GM18502 (cell line): ENCODE results near the gene HCN3.
"Not testable (repeated sequence)": the region's sequence is repeated elsewhere in the genome, so short reads cannot be mapped to it uniquely, and the experiment has no call there.

ENCODE experiments used
- ATAC-seq: cut with Tn5 transposase; IDR thresholded peaks from one replicate; pipeline ENCODE4 v1.9.1; 2021; ENCODE audit warnings: mild to moderate bottlenecking; ENCODE audit not compliant: unreplicated experiment, poor library complexity

HCN3 gene

GRCh38 chr1:155279268-155279667 is 2.0 kb downstream of the HCN3 start:
- no peak for ATAC-seq

GRCh38 chr1:155282488-155283091 is 5.3 kb downstream of the HCN3 start:
- no peak for ATAC-seq

DNA sequence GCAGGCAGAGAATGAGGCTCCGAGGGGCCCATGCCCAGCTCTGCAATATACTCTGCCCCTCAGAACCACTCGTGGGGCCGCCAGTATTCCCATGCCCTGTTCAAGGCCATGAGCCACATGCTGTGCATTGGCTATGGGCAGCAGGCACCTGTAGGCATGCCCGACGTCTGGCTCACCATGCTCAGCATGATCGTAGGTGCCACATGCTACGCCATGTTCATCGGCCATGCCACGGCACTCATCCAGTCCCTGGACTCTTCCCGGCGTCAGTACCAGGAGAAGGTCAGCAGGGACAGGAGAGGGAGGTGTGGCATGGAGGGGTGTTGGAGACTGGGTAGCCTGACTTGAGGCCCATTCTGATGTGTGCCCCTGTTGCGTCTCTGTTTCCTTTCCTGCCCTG is 7.2 kb downstream of the HCN3 start:
- no peak for ATAC-seq

- no peak for ATAC-seq
These were observed 7.8 kb downstream of the HCN3 start for GRCh38 chr1:155285063-155285462.

- no peak for ATAC-seq
These were observed 8.4 kb downstream of the HCN3 start for GRCh38 chr1:155285631-155286044.

DNA sequence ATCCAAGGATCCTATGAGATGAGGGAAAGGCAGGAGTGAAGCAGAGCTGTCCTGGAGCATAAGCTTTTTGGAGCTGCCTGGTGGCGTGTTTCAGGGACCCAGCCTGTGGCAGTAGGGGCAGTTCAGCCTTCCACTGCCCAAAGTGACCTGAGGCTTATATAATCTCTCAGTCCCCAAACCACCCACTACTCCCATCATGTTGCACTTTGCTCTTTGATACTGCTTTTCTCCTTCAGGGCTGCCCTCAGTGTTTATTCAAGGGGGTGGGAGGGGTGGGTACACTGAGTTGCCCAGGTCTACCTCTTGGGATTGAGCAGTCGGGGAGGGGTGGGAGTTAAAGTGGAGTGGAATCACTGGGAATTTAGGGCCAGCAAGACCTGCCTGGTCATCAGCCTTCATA is 9.3 kb downstream of the HCN3 start:
- no peak for ATAC-seq

DNA sequence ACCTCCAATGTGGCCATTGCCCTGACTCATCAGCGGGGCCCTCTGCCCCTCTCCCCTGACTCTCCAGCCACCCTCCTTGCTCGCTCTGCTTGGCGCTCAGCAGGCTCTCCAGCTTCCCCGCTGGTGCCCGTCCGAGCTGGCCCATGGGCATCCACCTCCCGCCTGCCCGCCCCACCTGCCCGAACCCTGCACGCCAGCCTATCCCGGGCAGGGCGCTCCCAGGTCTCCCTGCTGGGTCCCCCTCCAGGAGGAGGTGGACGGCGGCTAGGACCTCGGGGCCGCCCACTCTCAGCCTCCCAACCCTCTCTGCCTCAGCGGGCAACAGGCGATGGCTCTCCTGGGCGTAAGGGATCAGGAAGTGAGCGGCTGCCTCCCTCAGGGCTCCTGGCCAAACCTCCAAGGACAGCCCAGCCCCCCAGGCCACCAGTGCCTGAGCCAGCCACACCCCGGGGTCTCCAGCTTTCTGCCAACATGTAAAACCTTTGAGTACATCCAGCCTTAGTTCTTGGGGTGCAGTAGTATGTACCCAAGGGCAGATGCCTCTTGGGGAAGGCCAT is 10.8 kb downstream of the HCN3 start:
- ATAC-seq, result no peak

DNA sequence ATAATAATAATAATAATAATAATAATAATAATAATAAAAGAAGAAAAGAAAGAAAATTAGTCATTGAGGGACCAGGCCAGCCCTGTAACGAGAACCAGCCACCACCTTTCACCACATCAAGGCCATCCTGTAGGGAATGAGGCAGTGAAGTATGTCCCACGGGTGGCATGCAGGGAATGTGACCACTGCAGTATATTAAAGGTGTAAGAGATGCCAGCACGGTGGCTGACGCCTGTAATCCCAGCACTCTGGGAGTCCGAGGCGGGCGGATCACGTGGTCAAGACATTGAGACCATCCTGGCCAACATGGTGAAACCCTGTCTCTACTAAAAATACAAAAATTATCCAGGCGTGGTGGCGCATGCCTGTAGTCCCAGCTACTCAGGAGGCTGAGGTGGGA is 13.7 kb downstream of the HCN3 start:
- ATAC-seq, result not testable (repeated sequence)

GRCh38 chr1:155293086-155293749 is 16.0 kb downstream of the HCN3 start:
- no peak for ATAC-seq

GRCh38 chr1:155294520-155295182 is 17.4 kb downstream of the HCN3 start:
- ATAC-seq, result no peak

DNA sequence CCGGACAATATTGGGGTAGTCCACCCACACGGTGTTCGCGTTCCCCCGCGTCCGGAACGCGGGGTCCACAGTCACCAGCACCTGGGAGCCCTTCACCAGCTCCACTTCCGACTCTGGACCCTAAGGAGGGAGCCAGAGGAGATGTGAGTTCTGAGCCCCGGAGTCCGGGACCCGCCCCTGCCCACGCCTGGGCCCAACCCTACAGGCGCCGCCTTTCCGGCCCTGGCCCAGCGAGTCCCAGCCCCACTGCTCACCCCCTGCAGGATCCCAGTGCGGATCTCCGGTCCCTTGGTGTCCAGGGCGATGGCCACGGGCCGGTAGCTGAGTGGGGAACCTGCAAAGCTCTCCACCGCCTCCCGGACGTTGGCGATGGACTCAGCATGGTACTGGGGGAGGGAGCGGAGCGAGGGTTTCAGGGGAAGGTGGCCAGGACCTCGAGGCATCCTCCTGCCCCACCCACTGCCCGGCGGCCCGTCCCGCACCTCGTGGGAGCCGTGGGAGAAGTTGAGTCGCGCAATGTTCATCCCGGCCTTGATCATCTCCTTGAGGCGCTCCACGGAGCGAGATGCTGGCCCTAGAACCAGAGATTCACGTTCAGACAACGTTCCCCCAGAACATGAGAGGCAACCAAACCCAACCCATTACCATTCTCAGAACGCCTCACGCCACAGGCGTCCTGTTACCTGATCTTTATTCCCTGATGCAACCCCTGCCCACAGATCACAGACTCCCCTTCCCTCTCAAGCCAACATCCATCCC is 18.1 kb downstream of the HCN3 start:
- ATAC-seq, result no peak

DNA sequence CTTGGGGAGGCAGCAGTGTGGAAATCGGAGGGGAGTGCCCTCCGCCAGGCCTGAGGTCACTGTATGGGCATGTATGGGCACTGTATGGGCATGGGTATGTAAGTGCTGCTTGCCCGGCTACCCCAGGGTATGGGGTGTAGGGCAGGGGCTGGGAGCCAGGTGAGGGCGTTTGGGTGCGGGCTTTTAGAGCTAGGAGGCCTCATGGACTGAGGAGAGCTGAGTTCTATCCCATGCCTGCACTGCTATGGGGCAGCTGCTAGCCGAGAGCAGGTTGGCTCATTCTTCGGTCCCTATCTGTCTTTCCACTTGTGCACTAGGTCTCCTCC is 18.6 kb downstream of the HCN3 start:
- ATAC-seq, result no peak

DNA sequence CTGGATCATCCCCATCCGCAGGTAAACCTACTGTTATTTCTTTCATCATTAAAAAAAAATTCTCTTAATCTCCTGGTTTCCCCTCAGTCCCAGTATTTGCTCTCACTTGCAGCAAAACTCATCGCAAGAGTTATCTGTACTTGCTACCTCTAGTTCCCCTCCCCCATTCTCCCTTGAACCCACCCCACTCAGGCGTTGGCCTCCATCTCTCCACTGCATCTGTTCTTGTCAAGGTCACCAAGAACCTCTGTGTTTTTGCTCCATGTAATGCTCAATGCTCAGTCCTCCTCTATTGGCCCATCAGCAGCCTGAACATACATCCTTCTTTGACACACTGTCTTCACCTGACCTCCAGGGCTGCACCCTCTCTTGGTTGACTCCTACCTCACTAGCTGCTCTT is 19.4 kb downstream of the HCN3 start:
- ATAC-seq, result no peak

DNA sequence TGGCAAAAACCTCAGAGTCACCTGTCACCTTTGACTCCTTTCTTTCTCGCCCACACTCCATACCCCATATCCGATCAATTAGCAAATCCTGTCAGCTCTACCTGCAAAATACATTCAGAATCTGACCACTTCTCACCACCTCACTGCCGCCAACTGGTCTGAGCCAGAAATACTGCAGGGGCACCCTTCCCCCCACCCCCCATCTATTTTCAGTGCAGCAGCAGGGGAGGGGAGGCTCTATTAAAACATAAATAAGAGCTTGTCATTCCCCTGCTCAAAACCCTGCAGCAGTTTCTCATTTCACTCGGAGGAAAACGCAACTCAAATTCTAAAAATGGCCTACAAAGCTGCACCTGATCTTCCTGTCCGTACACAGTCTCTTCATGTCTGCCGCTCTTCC is 20.1 kb downstream of the HCN3 start:
- no peak for ATAC-seq

GRCh38 chr1:155300024-155300423 is 22.8 kb downstream of the HCN3 start:
- ATAC-seq, result no peak

- no peak for ATAC-seq
These were observed 23.5 kb downstream of the HCN3 start for GRCh38 chr1:155300553-155301329.

DNA sequence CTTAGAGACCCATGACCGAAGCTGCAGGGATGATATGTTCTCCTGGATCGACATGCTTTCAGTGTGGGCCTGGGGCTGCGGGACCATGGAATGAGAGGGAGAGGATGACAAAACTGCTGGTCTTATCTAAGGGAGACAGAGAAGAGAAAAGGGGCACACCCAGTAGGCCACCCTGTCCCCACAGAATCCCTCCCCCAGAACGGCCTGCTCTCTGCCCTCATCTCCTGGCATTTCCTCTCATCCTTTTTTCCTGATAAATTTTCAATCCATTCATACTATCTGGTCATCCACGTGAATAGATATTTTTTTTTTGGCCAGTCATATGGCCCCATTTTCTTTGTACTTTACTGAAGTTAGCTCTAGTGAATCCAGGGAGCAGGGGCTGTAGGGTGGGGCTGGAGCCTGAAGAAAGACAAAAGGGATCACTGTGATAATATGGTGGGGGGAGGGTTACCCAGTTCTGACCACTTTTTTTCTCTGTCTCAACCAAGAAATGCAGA is 24.1 kb downstream of the HCN3 start, which contains the start of gene PKLR:
Gene PKLR (minus strand): TSS at position 97 of the 500 bp plus-strand sequence. CDS start 43 bp downstream, at position 54.
- no peak for ATAC-seq

DNA sequence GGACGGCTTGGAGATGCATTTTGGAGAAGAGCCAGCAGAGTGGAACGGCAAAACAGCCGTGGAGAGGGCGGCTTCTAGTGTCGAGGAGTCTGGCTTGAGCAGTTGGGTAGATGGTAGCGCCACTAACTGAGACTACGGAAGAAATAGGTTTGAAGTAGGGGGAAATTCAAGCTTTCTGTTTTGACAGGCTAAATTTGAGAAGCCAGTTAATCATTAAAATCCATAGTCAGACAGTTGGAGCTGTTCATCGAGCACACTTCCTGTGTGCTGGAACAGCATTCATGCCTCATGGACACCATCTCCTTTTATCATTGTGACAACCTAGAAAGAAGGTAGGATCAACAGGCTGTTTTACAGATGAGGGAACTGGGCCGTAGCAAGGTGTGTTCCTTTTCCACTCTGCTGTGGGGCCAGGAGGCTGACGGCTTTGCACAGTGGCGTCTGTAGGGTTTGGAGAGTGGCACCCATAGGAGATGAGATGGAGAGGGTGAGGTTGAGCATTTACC is 27.3 kb downstream of the HCN3 start:
- ATAC-seq, result no peak

DNA sequence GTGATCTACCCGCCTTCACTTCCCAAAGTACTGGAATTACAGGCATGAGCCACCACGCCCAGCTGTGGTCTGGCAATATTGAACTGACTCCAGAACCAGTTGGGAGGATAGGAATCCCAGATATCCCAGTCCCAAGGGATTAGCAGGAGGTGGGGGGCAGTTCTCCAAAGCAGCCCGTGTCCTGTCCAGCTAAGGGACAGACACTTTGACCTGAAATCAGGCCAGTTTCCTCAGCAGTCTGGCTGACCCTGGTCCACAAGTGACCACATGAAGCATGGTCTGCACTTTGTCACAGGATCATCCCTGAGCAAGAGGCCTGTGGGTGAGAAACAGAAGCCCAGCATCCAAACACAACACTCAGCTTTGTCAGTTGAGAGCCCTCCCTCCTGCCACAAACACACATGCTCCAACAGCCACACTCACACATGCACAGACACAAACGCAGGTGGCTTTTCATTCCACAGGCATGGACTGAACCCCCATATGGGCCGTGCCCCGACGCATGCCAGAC is 28.7 kb downstream of the HCN3 start:
- ATAC-seq, result no peak
